Measurements from ENCODE around the gene RNASEH1. TPM values are rescaled to one million over a fixed set of nuclear protein-coding genes. Genes with fewer than 3 reads are reported as not detected.
A peak's percentile ranks its signal among the peaks of the same experiment; 100 is the strongest.

Gene RNASEH1
- total and polyA plus RNA-seq, 2 of the 13 experiments (the other 11 are each of a cell fraction or from before 2014, with no cell fraction given), result 14.5 to 57.4 TPM

DNA sequence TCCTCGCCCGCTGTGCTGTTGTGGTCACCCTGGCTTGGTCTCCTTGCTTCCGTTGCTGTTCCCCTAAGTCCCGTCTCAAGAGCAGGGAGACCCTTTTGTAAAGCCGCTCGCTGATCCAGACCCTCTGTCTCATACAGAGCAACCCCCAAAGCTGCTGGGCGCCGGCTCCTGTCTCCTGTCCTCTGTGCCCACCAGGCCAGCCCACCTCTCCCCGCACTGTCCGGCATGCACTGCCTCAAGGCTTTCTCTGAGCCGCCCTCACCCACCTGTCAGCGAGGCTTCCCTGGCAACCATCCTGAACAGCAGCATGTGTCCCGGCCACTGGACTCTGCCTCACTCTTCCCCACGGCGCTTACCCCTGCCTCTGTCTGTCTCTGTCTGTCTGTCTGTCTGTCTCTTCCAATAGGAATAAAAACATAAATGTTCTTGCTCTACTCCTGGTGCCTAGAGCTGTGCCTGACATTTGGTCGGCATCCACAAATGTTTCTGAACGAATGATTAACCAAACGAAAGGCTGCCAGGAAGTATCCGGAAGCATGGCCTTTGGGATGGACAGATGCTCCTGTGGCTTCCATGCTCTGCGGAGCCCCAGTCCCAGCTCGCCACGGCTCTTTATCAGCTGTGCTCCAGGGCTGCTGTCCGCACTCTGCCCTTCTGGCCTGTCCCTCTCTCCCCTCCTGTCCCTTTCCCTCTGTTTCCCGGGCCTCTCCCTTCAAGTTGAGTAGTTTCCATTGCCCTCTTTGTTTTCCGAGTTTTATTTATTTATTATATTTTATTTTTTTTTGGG lies 44.6 kb upstream of the RNASEH1 start:
- ChIA-PET POLR2A (interaction anchor here (1.1 to 6.1 kb wide), 5 partner anchors 9 to 44 kb away, joined by 4 to 60 read pairs (median 5); partner anchors contain the start of gene RNASEH1), CTCF (ENCODE audit: low intra/inter-chr PET ratio, low total read pairs) (no interaction called here)
- peak overlapping the region; percentile 49; the same call in 1 of the 2 replicates for H3K4me2 ChIP-seq (ENCODE audit: low read depth, low read length)
- H3K27me3 ChIP-seq (ENCODE audit: control insufficient read depth in 1 of 2, insufficient read depth in 2 of 2, low read length in 2 of 2), result no peaks in the 10 kb centered on the region; a peak in 1 of 5 replicates
- no TSS peak for BruUV-seq (replicated peaks)
- in situ Hi-C loops (cut with HindIII; ENCODE audit: extremely low pct_ligation_motif_present, low pct_unique_long_range_greater_than_20kb), result no loop called here
- peaks cover 77% of the 10 kb centered on the region for H3K4me1 ChIP-seq (ENCODE audit: insufficient read depth, low read length)
- H3K27ac ChIP-seq (ENCODE audit: extremely low read length, insufficient read depth, low read length), result no peak overlapping the region
- H4K20me1 ChIP-seq (ENCODE audit: insufficient read depth, low read length), result no peaks in the 10 kb centered on the region
- no peaks in the 10 kb centered on the region for H3K36me3 ChIP-seq (replicated peaks in 1 of 2; ENCODE audit: control insufficient read depth in 1 of 2, insufficient read depth in 2 of 2, low read length in 2 of 2)
- H3K4me3 ChIP-seq (replicated peaks in 1 of 3; ENCODE audit: insufficient read depth in 1 of 3, low read depth in 2 of 3, low read length in 3 of 3), result peak overlapping the region in 1 of 3 experiments; percentile 26; a peak in 1 of 6 replicates
- H3K9me3 ChIP-seq (ENCODE audit: low read length), result no peaks in the 10 kb centered on the region
- intact Hi-C loops (cut with micrococcal nuclease; ENCODE audit: unreplicated experiment), result no loop called here
- no peak for FAIRE-seq
- ATAC-seq, result peak; percentile 11; the same call in 2 of the 3 replicates
- 65% methylated on average over 25 of the region's 25 CpGs for WGBS (ENCODE audit: low lambda C conversion rate)
- H2AFZ ChIP-seq (ENCODE audit: low read length), result no peak overlapping the region
- DNase-seq (ENCODE audit: low spot score), result no peak
- H3K9ac ChIP-seq (ENCODE audit: insufficient read depth, low read depth, low read length), result no peak overlapping the region
- peaks cover 2% of the 10 kb centered on the region for H3K79me2 ChIP-seq (ENCODE audit: insufficient read depth, low read length)
- 0 out of 2 replicates have a peak, but pooled peaks have one; percentile 10 for TF ChIP-seq ZNF24 (IDR thresholded peaks at IDR 0.05)
- TF ChIP-seq, protein P1, sequence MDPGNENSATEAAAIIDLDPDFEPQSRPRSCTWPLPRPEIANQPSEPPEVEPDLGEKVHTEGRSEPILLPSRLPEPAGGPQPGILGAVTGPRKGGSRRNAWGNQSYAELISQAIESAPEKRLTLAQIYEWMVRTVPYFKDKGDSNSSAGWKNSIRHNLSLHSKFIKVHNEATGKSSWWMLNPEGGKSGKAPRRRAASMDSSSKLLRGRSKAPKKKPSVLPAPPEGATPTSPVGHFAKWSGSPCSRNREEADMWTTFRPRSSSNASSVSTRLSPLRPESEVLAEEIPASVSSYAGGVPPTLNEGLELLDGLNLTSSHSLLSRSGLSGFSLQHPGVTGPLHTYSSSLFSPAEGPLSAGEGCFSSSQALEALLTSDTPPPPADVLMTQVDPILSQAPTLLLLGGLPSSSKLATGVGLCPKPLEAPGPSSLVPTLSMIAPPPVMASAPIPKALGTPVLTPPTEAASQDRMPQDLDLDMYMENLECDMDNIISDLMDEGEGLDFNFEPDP (CRISPR knock-in tag; conservative IDR thresholded peaks at IDR 0.05), result no peak
- TF ChIP-seq HOXA3 (CRISPR knock-in tag; IDR thresholded peaks at IDR 0.05), result peak; percentile 27; the same call in 1 of the 2 replicates
- no peak for TF ChIP-seq ZNF75D (CRISPR knock-in tag; IDR thresholded peaks at IDR 0.05; ENCODE audit: borderline replicate concordance)
- TF ChIP-seq YEATS2 (CRISPR knock-in tag; IDR thresholded peaks at IDR 0.05; ENCODE audit: borderline replicate concordance), result no peak
- TF ChIP-seq MTA1 (CRISPR knock-in tag; IDR thresholded peaks at IDR 0.05; ENCODE audit: borderline replicate concordance), result peak; percentile 55; the same call in 1 of the 2 replicates
- no peak for TF ChIP-seq MED13 (CRISPR knock-in tag; IDR thresholded peaks at IDR 0.05)
- 0 out of 2 replicates have a peak, but pooled peaks have one; percentile 28 for TF ChIP-seq SALL1 (CRISPR knock-in tag; IDR thresholded peaks at IDR 0.05)
- TF ChIP-seq ZNF776 (CRISPR knock-in tag; IDR thresholded peaks at IDR 0.05), result no peak
- no peak for TF ChIP-seq NBN (conservative IDR thresholded peaks at IDR 0.05)
- TF ChIP-seq SALL2 (CRISPR knock-in tag; IDR thresholded peaks at IDR 0.05), result no peak
- TF ChIP-seq, protein P2, sequence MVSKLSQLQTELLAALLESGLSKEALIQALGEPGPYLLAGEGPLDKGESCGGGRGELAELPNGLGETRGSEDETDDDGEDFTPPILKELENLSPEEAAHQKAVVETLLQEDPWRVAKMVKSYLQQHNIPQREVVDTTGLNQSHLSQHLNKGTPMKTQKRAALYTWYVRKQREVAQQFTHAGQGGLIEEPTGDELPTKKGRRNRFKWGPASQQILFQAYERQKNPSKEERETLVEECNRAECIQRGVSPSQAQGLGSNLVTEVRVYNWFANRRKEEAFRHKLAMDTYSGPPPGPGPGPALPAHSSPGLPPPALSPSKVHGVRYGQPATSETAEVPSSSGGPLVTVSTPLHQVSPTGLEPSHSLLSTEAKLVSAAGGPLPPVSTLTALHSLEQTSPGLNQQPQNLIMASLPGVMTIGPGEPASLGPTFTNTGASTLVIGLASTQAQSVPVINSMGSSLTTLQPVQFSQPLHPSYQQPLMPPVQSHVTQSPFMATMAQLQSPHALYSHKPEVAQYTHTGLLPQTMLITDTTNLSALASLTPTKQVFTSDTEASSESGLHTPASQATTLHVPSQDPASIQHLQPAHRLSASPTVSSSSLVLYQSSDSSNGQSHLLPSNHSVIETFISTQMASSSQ (IDR thresholded peaks at IDR 0.05; ENCODE audit: low read depth), result 0 out of 2 replicates have a peak, but pooled peaks have one; percentile 56
- TF ChIP-seq, protein P2 (CRISPR knock-in tag; IDR thresholded peaks at IDR 0.05; ENCODE audit: borderline replicate concordance), result peak; percentile 20; the same call in 1 of the 2 replicates
- TF ChIP-seq, protein P3, sequence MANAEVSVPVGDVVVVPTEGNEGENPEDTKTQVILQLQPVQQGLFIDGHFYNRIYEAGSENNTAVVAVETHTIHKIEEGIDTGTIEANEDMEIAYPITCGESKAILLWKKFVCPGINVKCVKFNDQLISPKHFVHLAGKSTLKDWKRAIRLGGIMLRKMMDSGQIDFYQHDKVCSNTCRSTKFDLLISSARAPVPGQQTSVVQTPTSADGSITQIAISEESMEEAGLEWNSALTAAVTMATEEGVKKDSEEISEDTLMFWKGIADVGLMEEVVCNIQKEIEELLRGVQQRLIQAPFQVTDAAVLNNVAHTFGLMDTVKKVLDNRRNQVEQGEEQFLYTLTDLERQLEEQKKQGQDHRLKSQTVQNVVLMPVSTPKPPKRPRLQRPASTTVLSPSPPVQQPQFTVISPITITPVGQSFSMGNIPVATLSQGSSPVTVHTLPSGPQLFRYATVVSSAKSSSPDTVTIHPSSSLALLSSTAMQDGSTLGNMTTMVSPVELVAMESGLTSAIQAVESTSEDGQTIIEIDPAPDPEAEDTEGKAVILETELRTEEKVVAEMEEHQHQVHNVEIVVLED (CRISPR knock-in tag; IDR thresholded peaks at IDR 0.05; ENCODE audit: borderline replicate concordance), result peak; percentile 10; the same call in 1 of the 2 replicates

Data from HepG2 (cell line).